Mesothelial cell of epicardium (in vitro differentiated cells): ENCODE results near the gene CDC25C. TPM values are rescaled to one million over a fixed set of nuclear protein-coding genes. Genes with fewer than 3 reads are reported as not detected.

ENCODE experiments used
- DNase-seq, 2 experiments: peaks; one replicate each; pipeline ENCODE4 v3.0.0; 2021; ENCODE audit warnings: low spot score in 2 of 2; ENCODE audit not compliant: unreplicated experiment in 2 of 2
- H3K27ac Mint-ChIP-seq: 2 replicates; pipeline ENCODE4 v1.8.0; 2021; ENCODE audit warnings: mixed read lengths
- H3K27me3 Mint-ChIP-seq: 2 replicates; pipeline ENCODE4 v1.8.0; 2021; ENCODE audit warnings: low read depth, mixed read lengths
- H3K36me3 Mint-ChIP-seq: 2 replicates; pipeline ENCODE4 v1.8.0; 2021; ENCODE audit warnings: mixed read lengths
- H3K4me1 Mint-ChIP-seq: 2 replicates; pipeline ENCODE4 v1.8.0; 2021; ENCODE audit warnings: mixed read lengths
- H3K4me3 Mint-ChIP-seq: 2 replicates; pipeline ENCODE4 v1.8.0; 2021; ENCODE audit warnings: mild to moderate bottlenecking, moderate library complexity, mixed read lengths
- H3K9me3 Mint-ChIP-seq: 2 replicates; pipeline ENCODE4 v1.8.0; 2021; ENCODE audit warnings: mixed read lengths
- total RNA-seq: library from RNA; stranded (reverse); gene quantifications from 3 replicates; pipeline ENCODE4 v1.2.1, GENCODE V29; 2021
- TF ChIP-seq, protein P1 (sequence below): fragments of 200-600 bp; sonication (generic); IDR thresholded peaks from one replicate; pipeline ENCODE4 v1.5.0; 2021; ENCODE audit warnings: antibody characterized with exemption; ENCODE audit not compliant: unreplicated experiment

Gene CDC25C
- total RNA-seq, 1 donor from 2014 or later: 6.7 TPM

- Mint-ChIP-seq H3K9me3 (peaks cover 15% of the 10 kb centered on the region), H3K4me1 (peaks cover 27% of the 10 kb centered on the region), H3K27me3 (no peaks in the 10 kb centered on the region), H3K4me3 (peak within 1 kb of the TSS; percentile 91), H3K36me3 (peaks cover 26% of the 10 kb centered on the region), H3K27ac (peak within 1 kb of the TSS; percentile 98)
- peak; percentile 80 to 95 for DNase-seq
- TF ChIP-seq, protein P1, sequence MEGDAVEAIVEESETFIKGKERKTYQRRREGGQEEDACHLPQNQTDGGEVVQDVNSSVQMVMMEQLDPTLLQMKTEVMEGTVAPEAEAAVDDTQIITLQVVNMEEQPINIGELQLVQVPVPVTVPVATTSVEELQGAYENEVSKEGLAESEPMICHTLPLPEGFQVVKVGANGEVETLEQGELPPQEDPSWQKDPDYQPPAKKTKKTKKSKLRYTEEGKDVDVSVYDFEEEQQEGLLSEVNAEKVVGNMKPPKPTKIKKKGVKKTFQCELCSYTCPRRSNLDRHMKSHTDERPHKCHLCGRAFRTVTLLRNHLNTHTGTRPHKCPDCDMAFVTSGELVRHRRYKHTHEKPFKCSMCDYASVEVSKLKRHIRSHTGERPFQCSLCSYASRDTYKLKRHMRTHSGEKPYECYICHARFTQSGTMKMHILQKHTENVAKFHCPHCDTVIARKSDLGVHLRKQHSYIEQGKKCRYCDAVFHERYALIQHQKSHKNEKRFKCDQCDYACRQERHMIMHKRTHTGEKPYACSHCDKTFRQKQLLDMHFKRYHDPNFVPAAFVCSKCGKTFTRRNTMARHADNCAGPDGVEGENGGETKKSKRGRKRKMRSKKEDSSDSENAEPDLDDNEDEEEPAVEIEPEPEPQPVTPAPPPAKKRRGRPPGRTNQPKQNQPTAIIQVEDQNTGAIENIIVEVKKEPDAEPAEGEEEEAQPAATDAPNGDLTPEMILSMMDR: peak; percentile 97
Measured at GRCh38 chr5:138352071-138352721, 20.6 kb upstream of the CDC25C start, which contains the start of gene KDM3B. Gene KDM3B, plus strand, starts transcription at chr5:138352685. Its CDS starts 111 bp downstream, at chr5:138352796.

- H3K4me1 Mint-ChIP-seq: peaks cover 27% of the 10 kb centered on the region
- peaks cover 33% of the 10 kb centered on the region for H3K36me3 Mint-ChIP-seq
- DNase-seq: no peak
- no peaks in the 10 kb centered on the region for H3K27me3 Mint-ChIP-seq
- H3K4me3 Mint-ChIP-seq: peak overlapping the region; percentile 68
- peaks cover 15% of the 10 kb centered on the region for H3K9me3 Mint-ChIP-seq
- H3K27ac Mint-ChIP-seq: no peak overlapping the region
- TF ChIP-seq, protein P1: no peak
Measured at GRCh38 chr5:138351517-138351916, 19.9 kb upstream of the CDC25C start.

GRCh38 chr5:138351056-138351455 is 19.5 kb upstream of the CDC25C start:
- H3K36me3 Mint-ChIP-seq: peaks cover 34% of the 10 kb centered on the region
- no peak for DNase-seq
- TF ChIP-seq, protein P1: no peak
- peaks cover 15% of the 10 kb centered on the region for H3K9me3 Mint-ChIP-seq
- H3K4me3 Mint-ChIP-seq: peak overlapping the region; percentile 68
- no peaks in the 10 kb centered on the region for H3K27me3 Mint-ChIP-seq
- H3K4me1 Mint-ChIP-seq: peaks cover 25% of the 10 kb centered on the region
- no peak overlapping the region for H3K27ac Mint-ChIP-seq

DNA sequence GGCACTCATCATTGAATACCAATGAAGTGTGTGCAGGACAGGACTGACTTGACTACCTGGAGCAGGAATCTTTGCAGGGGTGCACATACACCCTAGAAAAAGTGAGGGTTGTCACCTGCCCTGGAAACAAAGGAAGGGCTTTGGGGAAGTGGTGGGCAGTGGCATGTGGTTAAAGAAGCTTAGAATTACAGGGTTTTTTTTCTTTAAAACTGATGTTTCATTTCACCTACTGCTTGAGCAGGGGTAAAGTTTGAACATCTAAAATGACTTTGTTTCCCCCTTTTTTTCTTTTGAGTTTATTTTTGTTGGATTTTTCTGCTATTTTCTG is 18.9 kb upstream of the CDC25C start:
- Mint-ChIP-seq H3K4me3 (no peak overlapping the region), H3K27ac (no peak overlapping the region)

GRCh38 chr5:138349852-138350562 is 18.4 kb upstream of the CDC25C start:
- Mint-ChIP-seq H3K4me3 (no peak overlapping the region), H3K4me1 (peaks cover 15% of the 10 kb centered on the region), H3K27me3 (no peaks in the 10 kb centered on the region), H3K36me3 (peaks cover 43% of the 10 kb centered on the region), H3K27ac (no peak overlapping the region), H3K9me3 (peaks cover 15% of the 10 kb centered on the region)
- TF ChIP-seq, protein P1: no peak
- no peak for DNase-seq

More for the DNA sequence above, 18.9 kb upstream of the CDC25C start:
- peaks cover 39% of the 10 kb centered on the region for H3K36me3 Mint-ChIP-seq
- no peaks in the 10 kb centered on the region for H3K27me3 Mint-ChIP-seq
- peaks cover 20% of the 10 kb centered on the region for H3K4me1 Mint-ChIP-seq
- TF ChIP-seq, protein P1: no peak
- peaks cover 15% of the 10 kb centered on the region for H3K9me3 Mint-ChIP-seq
- no peak for DNase-seq
